NCI-H2196 (cell line): ENCODE data around the gene SYT10.
"Not testable (repeated sequence)": the region's sequence is repeated elsewhere in the genome, so short reads cannot be mapped to it uniquely, and the experiment has no call there.

Source experiments
- DNase-seq: peaks from one replicate; lab custom pipeline; 2025; ENCODE audit not compliant: unreplicated experiment; lab: John Stamatoyannopoulos, UW

Gene SYT10, protein sequence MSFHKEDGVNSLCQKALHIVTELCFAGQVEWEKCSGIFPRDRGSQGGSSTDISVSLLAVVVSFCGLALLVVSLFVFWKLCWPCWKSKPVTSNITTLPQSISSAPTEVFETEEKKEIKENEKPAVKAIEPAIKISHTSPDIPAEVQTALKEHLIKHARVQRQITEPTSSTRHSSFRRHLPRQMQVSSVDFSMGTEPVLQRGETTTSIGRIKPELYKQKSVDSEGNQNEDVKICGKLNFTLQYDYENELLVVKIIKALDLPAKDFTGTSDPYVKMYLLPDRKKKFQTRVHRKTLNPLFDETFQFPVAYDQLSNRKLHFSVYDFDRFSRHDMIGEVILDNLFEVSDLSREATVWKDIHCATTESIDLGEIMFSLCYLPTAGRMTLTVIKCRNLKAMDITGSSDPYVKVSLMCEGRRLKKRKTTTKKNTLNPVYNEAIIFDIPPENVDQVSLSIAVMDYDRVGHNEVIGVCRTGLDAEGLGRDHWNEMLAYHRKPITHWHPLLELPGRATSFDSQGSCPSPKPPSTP

DNA sequence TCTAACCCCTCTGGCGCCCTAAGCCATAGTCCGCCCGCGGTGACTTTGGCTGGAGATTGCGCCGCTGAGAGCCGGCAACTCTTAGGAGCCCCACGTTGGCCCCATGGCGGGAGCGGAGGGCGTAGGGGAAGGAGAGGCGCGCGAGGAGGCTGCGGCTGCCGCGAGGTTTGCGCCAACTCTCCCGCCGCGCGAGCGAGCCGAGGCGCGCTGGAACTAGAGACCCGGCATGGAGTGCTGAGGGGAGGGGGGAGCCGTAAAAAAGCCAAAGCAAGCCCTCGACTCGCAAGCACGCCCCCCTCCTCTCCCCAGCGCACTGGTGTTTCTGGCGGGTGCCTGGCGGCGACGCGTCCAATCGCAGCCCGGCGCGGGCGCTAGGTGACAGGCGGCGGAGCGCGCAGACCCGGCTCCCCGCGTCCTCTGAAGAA is at the start of gene SYT10:
TSS of gene SYT10 (minus strand) at position 233 of the 425 bp plus-strand sequence. CDS start 297 bp downstream, outside the sequence.
- DNase-seq, result peak; percentile 34

DNA sequence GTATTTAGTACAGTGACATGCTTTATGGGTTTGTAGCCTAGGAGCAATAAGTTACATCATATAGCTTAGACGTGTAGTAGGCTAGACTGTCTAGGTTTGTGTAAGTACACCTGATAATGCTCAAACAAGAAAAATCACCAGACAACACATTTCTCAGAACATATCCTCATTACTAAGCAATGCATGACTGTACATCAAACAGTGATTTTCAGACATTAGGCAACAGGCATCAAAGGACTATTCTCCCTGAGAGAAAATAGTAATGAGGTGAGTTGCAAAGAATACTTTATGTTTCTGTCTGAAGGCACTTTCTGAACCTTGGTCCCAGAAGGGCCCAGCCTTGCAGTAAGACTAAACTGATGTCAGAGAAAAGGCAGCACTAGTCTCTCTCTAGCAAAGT is 48.4 kb upstream of the SYT10 start:
- DNase-seq, result no peak

DNA sequence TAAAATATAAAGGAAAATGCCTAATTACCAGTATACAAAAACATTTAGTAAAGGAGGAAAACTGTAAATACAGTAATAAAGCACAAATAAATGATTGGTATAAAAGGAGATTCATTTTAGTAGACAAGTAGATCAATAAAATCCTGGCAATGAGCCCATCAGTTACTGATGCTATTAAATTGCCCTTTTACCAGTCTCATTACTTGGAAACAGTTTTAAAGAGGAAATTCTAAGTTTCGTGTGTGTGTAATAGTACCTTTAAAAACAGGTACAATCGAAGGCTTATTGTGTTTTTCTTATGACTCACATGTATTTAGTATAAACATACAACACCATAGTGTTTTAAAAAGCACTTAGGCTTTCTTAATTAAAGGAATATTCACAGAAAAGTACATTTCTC is 46.4 kb upstream of the SYT10 start:
- no peak for DNase-seq

- no peak for DNase-seq
Observed at GRCh38 chr12:33484161-33484560, 44.5 kb upstream of the SYT10 start.

DNA sequence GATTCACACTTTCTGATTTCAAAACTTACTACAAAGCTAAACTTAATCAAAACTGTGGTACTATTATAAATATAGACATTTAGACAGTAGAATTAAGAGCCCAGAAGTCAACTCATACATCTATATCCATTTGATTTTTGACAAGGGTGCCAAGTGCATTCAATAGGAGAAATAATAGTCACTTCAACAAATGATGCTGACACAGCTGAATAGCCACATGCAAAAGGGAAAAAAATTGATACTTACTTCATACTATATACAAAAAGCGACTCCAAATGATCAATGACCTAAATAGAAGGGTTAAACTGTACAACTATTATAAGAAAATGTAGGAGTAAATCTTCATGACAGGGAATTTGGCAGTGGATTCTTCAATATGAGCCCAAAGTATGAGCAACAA is 40.7 kb upstream of the SYT10 start:
- DNase-seq, result no peak

DNA sequence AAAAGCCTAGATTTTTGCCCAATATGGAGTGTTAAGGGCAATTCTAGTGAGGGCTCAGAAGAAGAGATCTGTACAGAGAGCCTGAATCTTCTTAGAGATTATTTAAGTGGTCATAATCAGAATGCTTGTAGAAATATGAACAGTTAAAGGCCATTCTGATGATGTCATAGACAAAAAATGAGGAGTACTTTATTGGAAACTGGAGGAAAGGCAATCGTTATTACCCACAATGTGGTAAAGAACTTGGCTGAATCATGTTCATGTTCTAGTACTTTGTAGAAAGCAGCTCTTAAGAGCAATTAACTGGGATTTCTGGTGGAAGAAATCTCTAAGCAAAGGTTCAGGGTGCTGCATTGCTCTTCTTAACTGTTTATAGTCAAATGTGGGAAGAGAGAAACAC is 36.4 kb upstream of the SYT10 start:
- DNase-seq, result no peak

DNA sequence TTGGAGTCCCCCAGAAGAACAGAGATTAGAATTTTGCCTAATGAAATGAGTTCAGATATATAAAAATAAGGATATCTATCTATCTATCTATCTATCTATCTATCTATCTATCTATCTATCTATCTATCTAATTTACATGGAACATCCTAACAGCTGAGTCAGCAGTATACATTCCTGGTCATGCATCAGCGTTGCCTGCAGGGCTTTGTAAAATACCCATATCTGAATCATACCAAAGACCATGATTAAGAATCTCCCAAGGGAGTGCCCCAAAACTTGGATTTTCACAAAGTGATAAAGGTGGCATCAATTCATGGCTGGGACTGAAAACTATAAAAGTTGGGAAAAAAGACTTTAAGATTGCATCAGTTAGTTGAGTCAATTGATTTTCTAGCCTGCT is 32.7 kb upstream of the SYT10 start:
- no peak for DNase-seq

- no peak for DNase-seq
Observed at GRCh38 chr12:33455096-33455495, 15.5 kb upstream of the SYT10 start.

DNA sequence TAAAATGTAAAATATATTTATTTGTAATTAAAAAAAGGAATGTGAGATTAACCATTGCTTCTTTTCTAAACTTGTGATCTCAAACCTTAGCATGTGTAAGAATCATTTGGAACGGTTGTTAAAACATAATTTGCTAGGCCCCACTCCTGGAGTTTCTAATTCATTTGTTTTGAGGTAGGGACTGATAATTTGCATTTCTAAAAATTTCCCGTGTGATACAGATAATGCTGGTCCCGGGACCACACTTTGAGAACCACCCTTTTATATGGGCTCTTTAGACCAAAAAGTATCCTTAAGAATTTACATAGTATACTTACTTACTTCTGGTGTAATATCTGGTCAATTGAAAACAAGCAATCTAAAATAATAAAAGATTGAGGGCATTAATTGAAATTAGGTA is 10.9 kb upstream of the SYT10 start:
- DNase-seq, result no peak

DNA sequence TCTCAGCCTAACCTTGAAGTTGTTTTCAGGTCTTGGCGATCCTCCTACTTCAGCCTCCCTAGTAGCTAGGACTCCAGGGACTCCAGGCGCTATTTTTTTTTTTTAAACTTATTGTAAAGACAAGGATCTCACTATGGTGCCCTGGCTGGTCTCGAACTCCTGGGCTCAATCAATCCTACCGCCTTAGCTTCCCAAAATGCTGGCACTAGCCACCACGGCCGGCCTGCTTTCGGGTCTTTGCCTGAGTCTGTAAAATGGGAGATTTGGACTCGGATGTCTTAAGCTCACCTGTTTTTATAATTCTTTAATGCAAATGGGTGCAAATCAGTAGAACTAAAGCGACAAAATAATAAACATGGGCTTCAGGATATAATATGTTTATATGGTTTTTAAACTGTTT is 858 bp upstream of the SYT10 start:
- no peak for DNase-seq

- DNase-seq, result no peak
Observed at GRCh38 chr12:33438851-33439586, 600 bp downstream of the SYT10 start.

DNA sequence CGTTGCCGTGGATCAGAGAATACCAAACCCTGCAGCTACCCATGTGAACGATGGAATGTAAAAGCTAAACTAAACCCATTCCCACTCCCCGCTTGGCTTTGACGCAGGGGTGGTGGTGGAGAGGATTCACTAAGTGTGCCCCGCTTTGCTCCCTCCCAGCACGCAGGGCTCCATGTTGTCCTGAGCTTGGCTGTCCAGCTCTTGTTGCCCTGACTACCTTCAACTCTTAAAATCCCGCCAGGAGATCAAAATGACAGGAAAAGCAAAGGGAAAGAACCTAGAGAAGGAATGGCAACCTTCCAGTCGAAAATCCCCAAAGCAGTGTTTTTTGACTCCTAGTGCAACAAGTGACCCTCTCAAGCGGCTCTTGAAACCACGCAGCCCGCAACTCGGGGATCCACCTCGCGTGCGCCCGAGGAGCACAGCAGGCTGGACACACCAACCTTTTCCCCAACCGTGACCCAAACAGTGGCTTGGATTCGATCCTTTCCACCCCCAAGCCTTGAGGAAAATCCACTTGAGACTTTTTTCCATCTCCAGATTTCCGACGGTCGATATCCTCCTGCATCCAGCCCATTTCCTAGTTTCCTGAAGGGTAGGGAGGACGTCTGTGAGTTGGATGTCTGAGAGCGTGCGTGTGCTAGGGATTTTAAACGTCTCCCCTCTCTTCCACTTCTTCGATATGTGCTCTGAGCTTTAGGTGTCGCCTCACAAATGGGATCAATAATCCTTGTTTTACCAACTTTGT is 1.4 kb downstream of the SYT10 start:
- DNase-seq, result no peak

DNA sequence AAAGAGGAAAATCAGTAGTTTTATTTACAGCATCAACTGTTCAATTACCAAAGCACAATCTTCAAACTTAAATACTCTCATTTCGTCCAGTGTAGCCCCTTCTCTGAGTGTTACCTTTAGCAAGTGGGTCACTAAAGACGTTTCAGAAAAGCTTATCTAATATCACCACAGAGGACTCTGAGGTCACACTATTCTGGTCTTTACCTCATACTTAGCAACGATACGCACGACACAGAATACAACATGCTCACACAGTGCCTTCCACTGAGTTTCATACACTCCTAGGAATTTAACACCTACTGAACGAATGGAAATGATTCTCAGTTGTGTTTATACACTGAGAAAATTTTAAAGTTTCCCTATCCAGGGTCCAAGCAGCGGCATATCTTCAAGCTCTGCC is 2.0 kb downstream of the SYT10 start:
- no peak for DNase-seq

- DNase-seq, result no peak
Observed at GRCh38 chr12:33432992-33433391, 6.6 kb downstream of the SYT10 start.

- DNase-seq, result no peak
Observed at GRCh38 chr12:33431648-33432047, 8.0 kb downstream of the SYT10 start.

DNA sequence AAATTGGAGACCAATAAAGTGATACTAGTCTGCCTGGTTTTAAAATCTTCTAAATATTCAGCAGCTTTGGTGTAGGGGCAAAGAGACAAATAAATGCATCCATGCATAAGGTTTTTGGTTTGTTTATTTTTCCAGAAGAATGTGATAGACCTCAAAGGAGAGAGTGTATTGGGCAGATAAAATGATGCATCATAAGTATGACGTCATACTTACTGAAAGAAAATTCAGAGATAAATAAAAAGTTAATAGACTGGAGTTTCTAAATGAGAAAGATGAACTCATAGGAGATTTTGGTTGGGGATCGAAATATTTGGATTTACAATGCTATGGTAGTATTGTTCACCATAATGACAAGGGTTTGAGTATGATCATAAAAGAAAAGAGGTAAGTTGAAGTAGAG is 10.2 kb downstream of the SYT10 start:
- DNase-seq, result no peak

- DNase-seq, result no peak
Observed at GRCh38 chr12:33427071-33427470, 12.5 kb downstream of the SYT10 start.

- no peak for DNase-seq
Observed at GRCh38 chr12:33423706-33424105, 15.9 kb downstream of the SYT10 start.

GRCh38 chr12:33412410-33412809 is 27.2 kb downstream of the SYT10 start:
- DNase-seq, result not testable (repeated sequence)

DNA sequence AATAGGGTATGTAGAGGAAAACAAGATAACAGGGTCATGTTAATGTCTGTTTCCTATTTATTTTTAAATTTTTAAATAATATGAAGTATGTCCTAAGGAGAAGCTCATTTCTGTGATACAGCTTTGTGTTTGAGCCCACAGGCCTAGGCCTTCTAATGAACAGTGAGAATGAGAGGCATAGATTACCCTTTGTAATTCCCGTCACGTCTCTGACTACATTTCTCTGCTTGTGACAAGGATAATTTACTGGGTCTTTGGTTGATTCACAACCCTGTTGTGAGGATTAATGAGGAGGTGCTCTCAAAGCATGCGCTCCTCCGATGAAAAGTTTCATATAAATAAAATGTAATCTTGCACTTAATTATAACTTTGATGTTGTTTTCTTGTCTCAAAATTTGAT is 56.1 kb downstream of the SYT10 start:
- DNase-seq, result no peak

DNA sequence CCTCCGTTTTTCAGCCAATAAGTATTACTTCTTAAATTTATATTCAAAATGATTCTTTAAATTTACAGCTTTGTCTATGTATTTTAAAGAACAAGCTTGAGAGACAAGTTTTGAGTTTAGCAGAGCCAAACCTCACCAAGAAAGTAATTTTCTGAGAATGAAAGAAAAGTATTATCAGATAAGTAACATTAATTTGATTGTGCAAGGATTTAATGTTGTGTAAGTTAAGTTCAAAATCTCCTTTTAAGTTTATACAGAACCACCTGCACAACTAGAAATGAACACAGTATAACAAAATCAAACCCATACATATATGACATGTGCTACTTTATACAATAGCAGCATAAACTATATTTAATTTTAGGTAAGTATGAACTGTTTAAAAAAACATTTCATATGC is 63.5 kb downstream of the SYT10 start:
- no peak for DNase-seq
